Measurements from ENCODE around the gene KCNMA1. TPM values are rescaled to one million over a fixed set of nuclear protein-coding genes. Genes with fewer than 3 reads are reported as not detected.
"Not testable (repeated sequence)": the region's sequence is repeated elsewhere in the genome, so short reads cannot be mapped to it uniquely, and the experiment has no call there.

The KCNMA1 gene
- total RNA-seq, 1 donor from 2014 or later = not detected

- H3K4me1 Mint-ChIP-seq = no peaks in the 10 kb centered on the region
- H3K27ac Mint-ChIP-seq = no peak overlapping the region
- H3K4me3 Mint-ChIP-seq = no peak overlapping the region
- H3K27me3 Mint-ChIP-seq = no peaks in the 10 kb centered on the region
- H3K36me3 Mint-ChIP-seq (ENCODE audit: low read depth) = no peaks in the 10 kb centered on the region
- DNase-seq = no peak
- intact Hi-C loops (cut with micrococcal nuclease) = no loop called here
- no peaks in the 10 kb centered on the region for H3K9me3 Mint-ChIP-seq
Measured at GRCh38 chr10:77358656-77359055, 279.0 kb downstream of the KCNMA1 start.

GRCh38 chr10:77357611-77358310 lies 279.8 kb downstream of the KCNMA1 start:
- Mint-ChIP-seq H3K27ac (no peak overlapping the region), H3K4me3 (no peak overlapping the region), H3K4me1 (no peaks in the 10 kb centered on the region), H3K36me3 (ENCODE audit: low read depth) (no peaks in the 10 kb centered on the region), H3K27me3 (no peaks in the 10 kb centered on the region), H3K9me3 (no peaks in the 10 kb centered on the region)
- no peak for DNase-seq
- intact Hi-C loops (cut with micrococcal nuclease) = no loop called here

- Mint-ChIP-seq H3K4me1 (no peaks in the 10 kb centered on the region), H3K9me3 (no peaks in the 10 kb centered on the region), H3K27ac (no peak overlapping the region), H3K4me3 (no peak overlapping the region), H3K27me3 (no peaks in the 10 kb centered on the region), H3K36me3 (ENCODE audit: low read depth) (no peaks in the 10 kb centered on the region)
- no peak for DNase-seq
- intact Hi-C loops (cut with micrococcal nuclease) = no loop called here
Measured at GRCh38 chr10:77357185-77357584, 280.4 kb downstream of the KCNMA1 start.

- no peak overlapping the region for H3K4me3 Mint-ChIP-seq
- no peaks in the 10 kb centered on the region for H3K27me3 Mint-ChIP-seq
- H3K36me3 Mint-ChIP-seq (ENCODE audit: low read depth) = no peaks in the 10 kb centered on the region
- intact Hi-C loops (cut with micrococcal nuclease) = no loop called here
- no peak overlapping the region for H3K27ac Mint-ChIP-seq
- H3K4me1 Mint-ChIP-seq = no peaks in the 10 kb centered on the region
- H3K9me3 Mint-ChIP-seq = no peaks in the 10 kb centered on the region
- no peak for DNase-seq
Measured at GRCh38 chr10:77355844-77356243, 281.8 kb downstream of the KCNMA1 start.

- no peaks in the 10 kb centered on the region for H3K36me3 Mint-ChIP-seq (ENCODE audit: low read depth)
- DNase-seq = no peak
- H3K4me1 Mint-ChIP-seq = no peaks in the 10 kb centered on the region
- no peaks in the 10 kb centered on the region for H3K9me3 Mint-ChIP-seq
- intact Hi-C loops (cut with micrococcal nuclease) = no loop called here
- no peak overlapping the region for H3K4me3 Mint-ChIP-seq
- no peak overlapping the region for H3K27ac Mint-ChIP-seq
- no peaks in the 10 kb centered on the region for H3K27me3 Mint-ChIP-seq
Measured at GRCh38 chr10:77351386-77351785, 286.2 kb downstream of the KCNMA1 start.

GRCh38 chr10:77350711-77351119 lies 286.9 kb downstream of the KCNMA1 start:
- Mint-ChIP-seq H3K36me3 (ENCODE audit: low read depth) (no peaks in the 10 kb centered on the region), H3K27me3 (no peaks in the 10 kb centered on the region), H3K27ac (no peak overlapping the region), H3K4me1 (no peaks in the 10 kb centered on the region), H3K4me3 (no peak overlapping the region), H3K9me3 (no peaks in the 10 kb centered on the region)
- no peak for DNase-seq
- intact Hi-C loops (cut with micrococcal nuclease) = no loop called here

GRCh38 chr10:77350134-77350533 lies 287.5 kb downstream of the KCNMA1 start:
- Mint-ChIP-seq H3K4me3 (no peak overlapping the region), H3K9me3 (no peaks in the 10 kb centered on the region), H3K27me3 (no peaks in the 10 kb centered on the region), H3K4me1 (no peaks in the 10 kb centered on the region), H3K27ac (no peak overlapping the region), H3K36me3 (ENCODE audit: low read depth) (no peaks in the 10 kb centered on the region)
- no peak for DNase-seq
- intact Hi-C loops (cut with micrococcal nuclease) = no loop called here

- Mint-ChIP-seq H3K36me3 (ENCODE audit: low read depth) (no peaks in the 10 kb centered on the region), H3K9me3 (no peaks in the 10 kb centered on the region), H3K27me3 (no peaks in the 10 kb centered on the region), H3K27ac (no peak overlapping the region), H3K4me1 (no peaks in the 10 kb centered on the region), H3K4me3 (no peak overlapping the region)
- DNase-seq = no peak
- intact Hi-C loops (cut with micrococcal nuclease) = no loop called here
Measured at GRCh38 chr10:77349226-77349625, 288.4 kb downstream of the KCNMA1 start.

GRCh38 chr10:77348751-77349150 lies 288.9 kb downstream of the KCNMA1 start:
- Mint-ChIP-seq H3K4me3 (no peak overlapping the region), H3K9me3 (no peaks in the 10 kb centered on the region), H3K36me3 (ENCODE audit: low read depth) (no peaks in the 10 kb centered on the region), H3K27me3 (no peaks in the 10 kb centered on the region), H3K4me1 (no peaks in the 10 kb centered on the region), H3K27ac (no peak overlapping the region)
- no peak for DNase-seq
- intact Hi-C loops (cut with micrococcal nuclease) = no loop called here

GRCh38 chr10:77348082-77348481 lies 289.5 kb downstream of the KCNMA1 start:
- no peak for DNase-seq
- Mint-ChIP-seq H3K4me3 (no peak overlapping the region), H3K27ac (no peak overlapping the region), H3K36me3 (ENCODE audit: low read depth) (no peaks in the 10 kb centered on the region), H3K9me3 (no peaks in the 10 kb centered on the region), H3K4me1 (no peaks in the 10 kb centered on the region), H3K27me3 (no peaks in the 10 kb centered on the region)
- intact Hi-C loops (cut with micrococcal nuclease) = no loop called here

GRCh38 chr10:77347052-77347451 lies 290.6 kb downstream of the KCNMA1 start:
- H3K27me3 Mint-ChIP-seq = no peaks in the 10 kb centered on the region
- no peak for DNase-seq
- no peaks in the 10 kb centered on the region for H3K36me3 Mint-ChIP-seq (ENCODE audit: low read depth)
- no peaks in the 10 kb centered on the region for H3K4me1 Mint-ChIP-seq
- intact Hi-C loops (cut with micrococcal nuclease) = no loop called here
- H3K4me3 Mint-ChIP-seq = no peak overlapping the region
- H3K27ac Mint-ChIP-seq = no peak overlapping the region
- H3K9me3 Mint-ChIP-seq = no peaks in the 10 kb centered on the region

GRCh38 chr10:77341055-77341454 lies 296.6 kb downstream of the KCNMA1 start:
- no peaks in the 10 kb centered on the region for H3K27me3 Mint-ChIP-seq
- no peaks in the 10 kb centered on the region for H3K9me3 Mint-ChIP-seq
- H3K4me1 Mint-ChIP-seq = no peaks in the 10 kb centered on the region
- no peak for DNase-seq
- H3K4me3 Mint-ChIP-seq = no peak overlapping the region
- no peak overlapping the region for H3K27ac Mint-ChIP-seq
- no peaks in the 10 kb centered on the region for H3K36me3 Mint-ChIP-seq (ENCODE audit: low read depth)
- intact Hi-C loops (cut with micrococcal nuclease) = no loop called here

- H3K4me1 Mint-ChIP-seq; H3K36me3 Mint-ChIP-seq (ENCODE audit: low read depth); DNase-seq; H3K27me3 Mint-ChIP-seq; intact Hi-C loops (cut with micrococcal nuclease); H3K27ac Mint-ChIP-seq; H3K4me3 Mint-ChIP-seq; H3K9me3 Mint-ChIP-seq: not testable (repeated sequence)
Measured at GRCh38 chr10:77339872-77340271, 297.7 kb downstream of the KCNMA1 start.

GRCh38 chr10:77339166-77339565 lies 298.4 kb downstream of the KCNMA1 start:
- Mint-ChIP-seq H3K9me3 (no peaks in the 10 kb centered on the region), H3K4me1 (no peaks in the 10 kb centered on the region), H3K27ac (no peak overlapping the region), H3K36me3 (ENCODE audit: low read depth) (no peaks in the 10 kb centered on the region), H3K27me3 (no peaks in the 10 kb centered on the region), H3K4me3 (no peak overlapping the region)
- no peak for DNase-seq
- intact Hi-C loops (cut with micrococcal nuclease) = no loop called here

- H3K4me1 Mint-ChIP-seq = no peaks in the 10 kb centered on the region
- intact Hi-C loops (cut with micrococcal nuclease) = no loop called here
- H3K36me3 Mint-ChIP-seq (ENCODE audit: low read depth) = no peaks in the 10 kb centered on the region
- no peak overlapping the region for H3K27ac Mint-ChIP-seq
- no peak overlapping the region for H3K4me3 Mint-ChIP-seq
- H3K27me3 Mint-ChIP-seq = no peaks in the 10 kb centered on the region
- DNase-seq = no peak
- H3K9me3 Mint-ChIP-seq = no peaks in the 10 kb centered on the region
Measured at GRCh38 chr10:77338143-77338542, 299.5 kb downstream of the KCNMA1 start.
